ENCODE data around the gene TFPT.

TFPT gene

DNA sequence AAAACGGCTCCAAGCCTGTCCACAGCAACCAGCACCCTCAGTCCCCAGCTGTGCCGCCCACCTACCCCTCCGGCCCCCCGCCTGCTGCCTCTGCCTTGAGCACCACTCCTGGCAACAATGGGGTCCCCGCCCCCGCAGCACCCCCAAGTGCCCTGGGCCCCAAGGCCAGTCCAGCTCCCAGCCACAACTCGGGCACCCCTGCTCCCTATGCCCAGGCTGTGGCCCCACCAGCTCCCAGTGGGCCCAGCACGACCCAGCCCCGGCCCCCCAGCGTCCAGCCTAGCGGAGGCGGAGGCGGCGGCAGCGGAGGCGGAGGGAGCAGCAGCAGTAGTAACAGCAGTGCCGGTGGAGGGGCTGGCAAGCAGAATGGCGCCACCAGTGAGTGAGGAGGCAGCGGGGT lies 32.7 kb upstream of the TFPT start:
- DNase-seq, result no peak

DNA sequence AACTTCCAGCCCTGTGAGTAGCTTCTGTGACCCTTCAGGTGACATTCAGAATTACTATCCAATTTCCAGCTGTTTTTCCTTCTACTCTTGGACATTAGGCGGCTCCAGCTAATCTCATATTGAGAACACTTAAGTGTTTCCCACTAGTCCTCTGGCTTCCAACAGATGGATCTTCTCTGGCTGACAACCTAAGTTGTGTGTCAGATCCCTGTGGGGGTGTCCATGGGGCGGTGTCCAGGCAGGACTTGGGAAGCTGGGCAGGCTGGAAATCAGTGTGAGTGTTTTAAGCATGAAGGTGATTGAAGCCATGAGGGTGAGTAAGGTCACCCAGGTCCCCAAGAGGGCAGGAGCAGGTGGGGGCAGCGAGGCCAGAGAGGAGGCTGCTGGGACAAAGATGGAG lies 32.2 kb upstream of the TFPT start:
- DNase-seq, result no peak

DNA sequence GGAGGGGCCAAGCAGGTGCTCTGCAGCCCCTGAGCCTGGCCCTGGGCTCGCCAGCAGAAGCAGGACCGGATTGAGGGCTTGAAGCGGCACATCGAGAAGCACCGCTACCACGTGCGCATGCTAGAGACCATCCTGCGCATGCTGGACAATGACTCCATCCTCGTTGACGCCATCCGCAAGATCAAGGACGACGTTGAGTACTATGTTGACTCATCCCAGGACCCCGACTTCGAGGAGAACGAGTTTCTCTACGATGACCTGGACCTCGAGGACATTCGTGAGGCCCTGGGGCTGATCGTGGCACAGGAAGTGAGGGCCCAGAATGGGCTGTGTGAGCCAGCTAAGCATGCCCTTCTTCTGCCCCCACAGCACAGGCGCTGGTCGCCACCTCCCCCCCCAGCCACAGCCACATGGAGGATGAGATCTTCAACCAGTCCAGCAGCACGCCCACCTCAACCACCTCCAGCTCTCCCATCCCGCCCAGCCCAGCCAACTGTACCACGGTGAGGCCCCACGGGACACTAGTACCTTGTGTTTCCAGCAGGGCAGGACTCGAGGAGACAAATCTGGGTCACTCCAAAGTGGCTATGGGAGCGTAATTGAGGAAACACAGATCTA lies 30.2 kb upstream of the TFPT start:
- DNase-seq, result no peak

DNA sequence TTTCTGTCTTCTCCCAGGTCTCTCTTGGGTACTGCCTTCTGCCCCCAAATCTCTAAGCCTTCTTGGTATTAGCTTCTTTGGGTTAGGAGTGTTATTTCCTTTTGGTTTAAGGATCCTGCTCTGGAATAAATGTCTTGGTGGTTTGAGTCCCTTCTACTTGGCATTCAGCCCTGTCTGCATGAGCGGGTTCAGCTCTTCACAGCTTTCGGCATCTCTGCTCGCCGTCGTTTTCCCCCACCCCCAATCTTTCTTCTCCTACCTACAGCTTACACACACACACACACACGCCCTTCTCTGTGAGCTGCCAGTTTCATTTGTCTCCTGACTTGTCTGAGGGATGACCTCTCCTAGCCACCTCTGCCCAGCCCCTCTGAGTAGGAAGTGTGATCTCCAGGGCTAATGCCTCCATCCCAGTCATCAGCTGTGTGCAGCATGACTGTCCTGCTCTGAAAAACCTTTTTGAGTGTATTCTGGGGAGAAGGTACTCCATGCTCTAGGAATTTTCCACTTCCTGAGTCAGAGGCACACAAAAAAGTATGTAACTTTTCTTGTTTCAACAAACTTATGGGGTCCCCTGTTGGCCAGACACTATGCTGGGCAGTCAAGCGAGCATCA lies 26.8 kb upstream of the TFPT start:
- no peak for DNase-seq

DNA sequence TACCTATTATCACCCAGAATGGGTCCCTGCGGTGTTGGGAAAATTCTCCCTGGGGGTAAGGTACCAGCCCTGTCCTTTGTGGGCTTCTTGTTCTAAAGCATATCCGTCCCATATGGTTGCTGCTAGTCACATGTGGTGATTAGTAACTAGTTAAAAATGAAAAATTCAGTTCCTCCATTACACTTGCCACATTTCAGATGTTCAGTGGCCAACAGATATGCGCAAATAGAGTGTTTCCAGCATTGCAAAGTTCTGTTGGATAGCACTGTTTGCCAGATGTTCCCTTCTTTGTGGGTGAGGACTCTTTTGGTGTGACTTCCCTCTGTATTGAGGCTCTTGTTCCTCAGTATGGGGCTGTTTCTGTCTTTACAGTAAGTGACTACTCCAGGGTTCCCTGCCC lies 25.9 kb upstream of the TFPT start:
- no peak for DNase-seq

DNA sequence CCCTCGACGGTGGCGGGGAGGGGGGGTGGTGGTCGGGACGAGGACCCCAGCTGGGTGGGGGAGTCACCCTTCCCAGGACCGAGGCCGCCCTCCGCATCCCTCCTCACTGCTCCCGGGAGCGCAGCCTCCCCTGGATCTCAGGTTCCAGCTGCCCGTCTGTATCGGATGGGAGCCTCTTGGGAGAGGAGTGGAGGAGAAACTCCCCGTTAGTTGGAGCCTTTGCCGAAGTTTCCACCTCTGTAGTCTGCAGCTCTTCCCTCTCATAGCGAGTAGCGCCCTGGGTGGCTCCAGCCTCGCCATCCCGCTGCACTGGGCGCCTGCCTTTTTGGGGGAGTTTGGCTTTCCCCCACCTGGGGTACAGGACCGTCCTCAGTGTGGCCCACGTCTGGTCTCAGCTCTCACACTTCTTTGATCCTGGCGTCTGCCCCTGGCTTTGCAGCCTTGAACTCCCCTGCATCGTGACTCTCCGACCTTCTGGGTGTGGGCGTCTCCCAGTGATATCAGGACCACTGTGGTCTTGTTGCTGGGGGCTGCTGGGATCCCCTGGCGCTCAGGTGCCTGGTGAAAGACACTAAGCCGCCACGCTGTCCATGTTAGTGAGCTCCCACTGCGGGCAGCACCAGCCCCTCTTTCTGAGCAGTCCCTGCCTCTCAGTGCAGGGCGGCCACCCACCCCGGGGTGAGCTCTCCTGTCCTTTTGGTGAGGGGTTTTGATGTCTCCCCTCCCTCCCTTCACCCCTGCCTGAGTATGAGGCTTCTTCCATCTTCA lies 23.2 kb upstream of the TFPT start:
- DNase-seq, result no peak

DNA sequence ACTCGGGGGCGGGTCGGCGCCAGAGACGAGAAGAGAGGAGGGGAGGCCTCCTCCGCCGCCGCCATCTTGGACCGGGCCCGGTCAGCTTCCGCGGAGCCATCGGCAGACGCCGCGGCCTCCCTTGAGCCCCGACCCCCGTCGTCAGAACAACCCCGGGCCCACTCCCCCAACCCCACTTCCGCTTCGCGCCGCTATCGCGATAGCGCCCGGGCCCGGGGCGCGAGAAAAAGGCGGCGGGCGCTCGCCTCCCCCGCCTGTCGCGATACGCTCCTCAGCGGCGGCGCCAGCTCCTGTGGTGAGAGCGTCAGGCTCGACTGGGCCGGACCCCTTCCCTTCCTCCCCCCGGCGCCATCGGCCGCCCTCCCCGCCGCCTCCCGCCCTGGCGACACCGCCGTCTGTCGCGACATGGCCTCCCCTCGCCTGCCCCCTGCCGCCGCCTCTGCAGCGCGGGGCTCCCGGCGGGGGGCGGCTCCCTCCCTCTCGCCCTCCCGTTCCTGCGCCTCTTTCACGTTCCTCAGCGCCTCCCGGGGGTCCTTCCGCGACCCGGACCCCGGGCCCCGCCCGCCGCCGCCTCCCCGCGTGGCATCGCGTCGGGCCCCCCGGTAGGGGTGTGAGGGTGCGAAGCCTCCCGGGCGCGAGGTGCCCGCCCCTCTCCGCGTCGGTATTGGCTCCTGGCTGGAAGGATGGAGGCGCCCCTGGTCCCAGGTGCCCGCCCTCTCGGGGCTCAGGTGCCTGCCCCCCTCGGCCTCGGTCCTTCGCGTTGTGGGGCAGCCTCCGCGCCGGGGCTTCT lies 22.4 kb upstream of the TFPT start, which contains the start of gene CNOT3:
TSS of gene CNOT3 (plus strand) at position 64 of the 790 bp plus-strand sequence. CDS start 5,217 bp downstream, outside the sequence.
- DNase-seq, result no peak

DNA sequence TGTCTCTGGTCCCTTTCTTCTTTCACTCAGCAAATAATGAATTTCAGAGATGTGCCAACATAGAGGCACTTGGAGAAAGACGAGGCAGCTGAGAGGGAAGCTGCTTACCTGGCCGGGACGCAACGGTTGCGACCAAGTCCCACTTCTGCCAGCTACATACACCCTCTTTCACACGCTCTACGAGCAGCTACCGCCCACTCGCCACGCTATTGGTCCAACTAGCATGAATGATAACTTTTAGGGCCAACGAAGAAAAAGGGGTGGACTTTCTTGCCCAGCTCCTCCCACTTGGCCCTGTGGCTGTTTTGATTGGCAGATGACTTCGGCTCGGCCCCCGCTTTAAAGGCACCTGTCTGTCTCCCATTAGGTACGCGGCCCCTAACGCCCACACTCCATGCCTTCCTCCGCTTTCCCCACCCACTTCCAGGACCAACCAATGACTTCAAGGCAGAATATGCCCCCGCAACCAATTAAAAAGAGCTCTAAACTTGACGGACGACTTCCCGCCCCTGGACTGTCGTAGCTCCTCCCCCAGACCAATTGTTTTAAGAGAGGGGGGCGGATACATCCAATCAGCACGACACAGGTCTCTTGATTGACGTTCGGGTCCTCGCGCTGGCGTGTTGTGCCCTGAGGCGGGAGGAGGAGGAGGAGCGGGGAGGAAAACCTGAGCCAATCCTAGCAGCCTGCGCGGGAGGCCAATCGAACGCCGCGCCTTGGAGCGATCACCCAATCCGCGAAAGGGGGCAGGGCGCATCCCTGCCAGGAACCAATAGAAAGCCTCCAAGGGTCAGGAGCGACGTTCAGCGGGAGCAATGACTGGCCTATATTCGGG lies 21.6 kb upstream of the TFPT start:
- peak; percentile 100 for DNase-seq

DNA sequence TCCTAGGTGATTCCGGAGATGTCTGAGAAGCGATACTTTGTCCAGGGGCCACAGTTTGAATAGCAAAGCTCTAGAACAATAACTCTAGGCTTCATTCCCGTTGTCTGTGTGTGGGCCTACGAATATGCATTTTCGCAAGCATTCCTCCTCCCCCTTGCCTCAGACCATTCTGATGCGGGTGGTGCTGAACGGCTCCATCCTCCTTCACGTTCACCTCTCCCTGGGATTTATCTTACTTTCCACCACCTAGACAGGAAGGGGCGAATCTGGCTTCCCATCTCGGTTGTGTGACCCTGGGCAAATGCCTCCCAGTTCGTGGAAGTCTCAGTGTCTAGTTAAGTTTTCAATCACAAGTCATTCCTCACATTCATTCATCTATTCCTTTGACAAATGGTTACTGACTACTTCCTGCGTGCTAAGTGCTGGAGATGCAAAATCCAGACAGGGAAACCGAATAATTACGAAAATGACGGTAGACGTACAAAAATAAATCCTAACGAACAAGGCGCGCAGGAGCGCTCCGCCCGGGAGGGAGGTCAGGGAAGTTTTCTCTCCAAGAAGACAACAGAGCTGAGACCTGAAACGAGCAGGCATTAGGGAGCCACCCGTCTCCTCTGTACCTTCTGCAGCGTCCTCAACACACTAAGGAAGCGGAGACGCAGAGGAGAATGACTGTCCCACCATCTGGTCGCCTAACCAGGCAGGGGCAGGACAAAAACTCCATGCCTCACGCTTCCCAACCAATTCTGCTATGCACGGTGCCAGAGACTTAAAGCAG lies 20.8 kb upstream of the TFPT start:
- peak; percentile 75 to 83 for DNase-seq

DNA sequence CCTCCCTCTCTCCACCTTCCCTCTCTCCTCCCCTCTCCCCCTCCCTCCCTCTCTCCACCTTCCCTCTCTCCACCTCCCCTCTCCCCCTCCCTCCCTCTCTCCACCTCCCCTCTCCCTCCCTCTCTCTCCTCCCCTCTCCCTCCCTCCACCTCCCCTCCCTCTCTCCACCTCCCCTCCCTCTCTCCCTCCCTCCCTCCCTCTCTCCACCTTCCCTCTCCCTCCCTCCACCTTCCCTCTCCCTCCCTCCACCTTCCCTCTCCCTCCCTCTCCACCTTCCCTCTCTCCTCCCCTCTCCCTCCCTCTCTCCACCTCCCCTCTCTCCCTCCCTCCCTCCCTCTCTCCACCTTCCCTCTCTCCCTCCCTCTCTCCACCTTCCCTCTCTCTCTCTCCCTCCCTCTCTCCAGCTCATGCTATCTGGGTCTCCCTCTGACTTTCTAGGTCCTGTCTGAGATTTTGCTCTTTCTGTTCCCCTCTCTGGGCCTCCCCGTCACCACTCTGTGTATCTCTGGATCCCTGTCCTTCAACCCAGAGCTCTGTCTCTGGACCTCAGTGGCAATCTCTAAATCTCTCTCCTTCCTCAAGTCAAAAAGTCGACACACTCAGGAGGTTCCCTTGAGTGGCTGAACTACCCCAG lies 18.6 kb upstream of the TFPT start:
- DNase-seq, result no peak

DNA sequence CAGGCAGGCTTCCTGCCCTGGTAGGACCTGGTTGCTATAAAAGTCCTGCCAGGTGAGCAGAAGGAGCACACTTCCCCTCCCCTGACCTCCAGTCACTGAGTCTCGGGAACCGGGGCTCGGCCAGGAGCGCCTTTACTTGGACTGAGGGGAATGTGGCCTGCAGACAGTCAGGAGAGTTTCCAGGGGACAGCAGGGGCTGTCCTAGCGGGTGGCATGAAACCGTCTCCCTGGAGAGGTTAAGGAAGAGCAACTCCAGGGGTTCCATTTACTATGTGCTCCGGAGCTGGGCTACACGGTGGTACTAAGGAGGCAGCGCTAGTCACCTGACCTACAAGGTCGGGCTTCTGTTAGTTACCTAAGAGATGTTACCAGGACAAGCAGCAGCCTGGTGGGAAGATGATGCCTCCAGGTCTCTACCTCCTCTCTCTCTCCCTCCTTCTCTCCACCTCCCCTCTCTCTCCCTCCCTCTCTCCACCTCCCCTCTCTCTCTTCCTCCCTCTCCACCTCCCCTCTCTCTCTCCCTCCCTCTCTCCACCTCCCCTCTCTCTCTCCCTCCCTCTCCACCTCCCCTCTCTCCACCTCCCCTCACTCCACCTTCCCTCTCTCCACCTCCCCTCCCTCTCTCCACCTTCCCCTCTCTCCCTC lies 18.0 kb upstream of the TFPT start:
- DNase-seq, result peak; percentile 19 to 48

DNA sequence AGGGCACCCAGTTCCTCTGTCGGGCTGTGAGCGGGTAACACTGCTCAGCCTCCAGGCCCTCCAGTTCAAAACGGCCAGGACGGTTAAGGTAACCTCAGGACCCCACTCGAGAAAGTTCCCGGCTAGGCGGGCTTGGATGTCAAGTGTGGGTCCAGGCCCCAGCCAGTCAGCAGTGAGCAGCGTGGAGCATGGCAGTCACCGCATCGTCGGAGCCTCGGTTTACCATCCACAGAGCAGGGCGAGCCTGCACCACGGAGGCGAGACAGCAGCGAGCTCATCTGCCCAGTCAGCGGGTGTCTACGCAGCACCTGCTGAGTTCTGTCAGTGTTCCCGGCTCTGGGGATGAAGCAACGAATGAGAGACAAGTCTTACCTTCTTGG lies 14.2 kb upstream of the TFPT start:
- DNase-seq, result no peak

DNA sequence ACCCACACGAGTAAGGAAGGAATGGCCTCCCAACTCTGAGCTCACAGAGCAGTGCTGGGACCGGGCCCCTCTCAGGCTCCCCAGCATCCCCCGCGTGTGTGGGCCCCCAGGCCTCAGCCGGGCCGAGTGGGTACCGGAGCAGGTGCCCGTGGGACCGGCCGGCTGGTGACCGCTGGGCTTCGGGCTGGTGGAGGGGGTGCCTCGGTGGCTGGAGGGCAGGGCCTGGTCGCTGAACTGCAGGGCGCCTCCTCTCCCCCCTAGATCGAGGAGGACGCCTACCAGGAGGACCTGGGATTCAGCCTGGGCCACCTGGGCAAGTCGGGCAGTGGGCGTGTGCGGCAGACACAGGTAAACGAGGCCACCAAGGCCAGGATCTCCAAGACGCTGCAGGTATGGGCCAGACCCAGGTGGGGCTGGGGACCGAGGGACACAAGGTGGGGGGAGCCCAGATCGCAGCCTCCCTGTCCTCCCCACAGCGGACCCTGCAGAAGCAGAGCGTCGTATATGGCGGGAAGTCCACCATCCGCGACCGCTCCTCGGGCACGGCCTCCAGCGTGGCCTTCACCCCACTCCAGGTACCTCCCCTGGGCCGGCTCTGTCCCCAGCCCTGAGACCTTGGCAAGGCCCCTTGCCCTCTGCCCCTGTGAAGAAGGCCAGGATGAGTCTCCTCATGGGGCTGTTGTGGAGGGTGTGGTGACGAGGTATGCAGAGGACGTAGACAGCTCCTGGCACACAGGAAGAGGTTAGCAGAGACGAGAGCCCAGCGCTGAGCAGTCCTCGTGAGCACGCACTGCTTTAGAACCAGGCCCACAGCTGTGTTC lies 13.5 kb upstream of the TFPT start:
- no peak for DNase-seq

DNA sequence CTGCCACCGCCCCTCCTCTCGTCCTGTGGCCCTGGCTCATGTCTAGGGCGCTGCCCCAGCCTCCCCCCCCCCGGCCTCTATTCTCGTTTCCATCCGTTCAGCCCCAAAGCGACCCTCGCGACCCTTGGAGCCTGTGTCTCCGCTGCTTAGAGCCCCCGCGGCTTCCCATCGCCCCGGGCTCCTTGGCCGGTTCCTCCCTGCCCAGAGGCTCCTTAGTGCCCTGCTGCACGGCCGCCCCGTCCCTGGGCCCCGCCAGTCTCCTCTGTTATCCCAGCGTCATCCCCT lies 12.9 kb upstream of the TFPT start:
- DNase-seq, result no peak

DNA sequence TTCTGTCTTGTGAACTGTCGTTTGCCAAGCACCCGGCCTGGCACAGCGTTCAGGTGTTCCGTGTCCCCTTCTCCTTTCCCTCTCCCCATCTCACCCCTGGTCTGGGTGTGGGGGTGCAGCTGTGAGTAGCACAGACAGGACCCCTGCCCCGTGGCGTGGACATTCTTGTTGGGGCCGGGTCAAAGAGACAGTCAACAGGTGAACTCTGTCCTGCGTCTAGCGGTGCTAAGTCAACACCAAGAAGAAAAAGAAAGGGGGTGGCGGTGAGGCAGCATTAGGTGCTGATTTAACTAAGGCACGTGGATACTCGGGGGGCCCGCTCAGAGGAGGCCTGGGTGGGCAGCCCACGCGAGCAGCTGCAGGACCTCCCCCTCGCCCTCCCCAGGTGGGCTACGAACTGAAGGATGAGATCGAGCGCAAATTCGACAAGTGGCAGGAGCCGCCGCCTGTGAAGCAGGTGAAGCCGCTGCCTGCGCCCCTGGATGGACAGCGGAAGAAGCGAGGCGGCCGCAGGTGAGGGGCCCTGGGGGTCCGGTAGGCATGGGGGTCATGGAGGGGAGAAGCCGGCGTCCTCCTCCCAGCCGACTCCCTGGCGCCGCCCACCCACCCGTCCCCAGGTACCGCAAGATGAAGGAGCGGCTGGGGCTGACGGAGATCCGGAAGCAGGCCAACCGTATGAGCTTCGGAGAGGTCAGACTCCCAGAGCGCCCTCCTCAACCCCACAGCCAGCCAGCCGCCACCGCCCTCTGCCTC lies 12.4 kb upstream of the TFPT start:
- no peak for DNase-seq

DNA sequence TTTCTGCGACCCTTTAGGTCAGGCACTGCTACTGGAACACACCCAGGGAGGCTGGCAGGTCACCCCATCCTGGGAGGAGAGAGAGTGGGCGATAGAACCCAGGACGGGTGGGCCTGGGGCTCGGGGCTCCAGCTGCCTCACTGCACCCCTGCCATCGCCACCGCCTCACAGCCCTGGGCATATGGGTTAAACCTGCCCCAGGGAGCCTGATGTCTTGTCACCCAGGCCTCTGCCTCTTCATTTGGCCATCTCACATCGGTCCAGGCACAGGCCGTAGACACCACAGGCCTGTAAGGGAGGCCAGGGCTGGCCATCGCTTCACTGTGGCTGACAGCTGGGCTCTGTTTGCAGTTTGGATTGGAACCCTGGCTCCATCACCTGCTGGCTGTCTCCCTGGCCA lies 10.3 kb upstream of the TFPT start:
- no peak for DNase-seq

DNA sequence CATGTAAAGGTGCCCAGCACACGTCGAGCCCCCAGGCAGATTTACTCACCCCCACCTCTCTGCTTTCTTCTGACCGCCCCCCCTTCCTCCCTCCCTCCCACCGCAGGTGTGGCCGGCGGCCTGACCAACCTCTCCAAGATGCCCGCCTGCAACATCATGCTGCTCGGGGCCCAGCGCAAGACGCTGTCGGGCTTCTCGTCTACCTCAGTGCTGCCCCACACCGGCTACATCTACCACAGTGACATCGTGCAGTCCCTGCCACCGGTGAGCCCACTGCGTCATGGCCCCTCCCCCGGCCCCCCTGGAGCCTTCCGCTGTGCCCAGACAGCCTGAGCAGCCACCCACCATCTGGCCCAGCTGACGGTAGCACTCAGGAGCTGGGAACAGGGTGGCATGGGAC lies 8.9 kb upstream of the TFPT start:
- no peak for DNase-seq

DNA sequence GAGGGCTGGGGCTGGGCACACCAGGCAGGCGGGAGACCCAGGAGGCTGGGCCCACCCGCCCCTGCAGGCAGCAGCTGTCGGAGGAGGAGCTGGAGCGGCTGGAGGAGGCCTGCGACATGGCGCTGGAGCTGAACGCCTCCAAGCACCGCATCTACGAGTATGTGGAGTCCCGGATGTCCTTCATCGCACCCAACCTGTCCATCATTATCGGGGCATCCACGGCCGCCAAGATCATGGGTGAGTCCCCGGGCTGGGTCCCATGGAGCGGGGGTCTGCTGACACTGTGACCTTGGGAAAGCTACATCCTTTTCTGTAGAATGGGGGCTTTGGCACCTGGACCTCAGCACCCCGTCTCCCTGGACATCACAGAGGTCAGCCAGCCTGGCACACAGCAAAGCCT lies 8.2 kb upstream of the TFPT start:
- DNase-seq, result no peak

DNA sequence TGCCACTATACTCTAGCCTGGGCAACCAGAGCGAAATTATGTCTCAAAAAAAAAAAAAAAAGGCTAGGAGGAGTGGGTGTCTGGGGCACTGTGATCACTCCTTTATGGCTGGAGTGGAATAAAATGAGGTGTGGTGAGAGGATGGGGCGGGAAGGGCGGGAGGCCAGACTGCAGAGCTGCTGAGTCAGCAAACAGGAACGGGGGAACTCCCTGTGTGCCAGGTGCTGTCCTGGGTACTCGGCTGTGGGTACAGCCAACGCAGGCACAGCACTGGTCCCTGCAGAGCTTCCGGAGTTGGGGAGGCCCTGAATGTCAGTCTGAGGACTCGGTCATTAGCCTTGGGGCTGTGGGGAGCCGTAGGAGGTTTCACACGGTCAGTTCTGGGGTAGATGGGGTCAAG lies 5.8 kb upstream of the TFPT start:
- no peak for DNase-seq
